GM19238 (cell line): ENCODE results near the gene KCNMB1.

ENCODE experiments used
- DNase-seq: peaks from one replicate; pipeline ENCODE4 v3.0.0; 2011; ENCODE audit warnings: low spot score; ENCODE audit not compliant: insufficient read length

KCNMB1 gene

DNA sequence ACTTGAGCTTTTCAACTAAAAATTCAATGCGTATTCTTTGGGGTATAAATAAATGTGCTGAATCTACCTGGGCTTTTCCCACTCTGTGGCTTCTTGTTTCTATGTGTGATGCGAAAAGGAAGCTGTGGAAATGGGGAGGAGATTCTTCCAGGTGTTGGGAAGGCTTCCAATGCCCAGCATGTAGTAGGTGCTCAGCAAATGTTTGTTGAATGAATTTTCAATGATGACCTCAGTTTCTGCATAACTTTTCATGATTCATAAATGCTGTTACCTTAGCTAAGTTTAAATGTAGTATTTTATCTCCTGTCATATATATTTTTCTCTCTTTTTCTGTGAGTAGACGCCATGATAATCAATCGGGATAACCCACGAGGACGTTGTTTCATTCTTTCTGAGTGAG, 25.6 kb upstream of the KCNMB1 start:
- no peak for DNase-seq

DNA sequence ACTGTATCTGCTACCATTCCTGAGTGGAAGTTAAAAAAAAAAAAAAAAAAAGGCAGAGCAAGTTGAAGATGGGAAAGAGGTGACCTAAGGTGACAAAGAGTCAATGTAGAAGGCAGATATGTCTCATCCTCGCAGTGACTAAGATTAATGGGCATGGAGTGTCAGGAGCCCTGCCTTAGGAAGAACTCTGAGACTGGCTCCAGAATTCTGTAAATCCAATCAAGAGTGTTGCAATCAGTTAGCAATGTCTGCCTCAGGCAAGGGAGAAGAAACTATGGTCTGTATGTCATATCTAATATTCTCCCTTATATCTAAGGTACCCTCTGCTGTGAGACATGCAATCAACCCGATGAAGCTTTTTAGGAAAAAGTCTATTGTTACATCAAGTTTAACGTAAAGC, 24.7 kb upstream of the KCNMB1 start:
- DNase-seq, result no peak

DNA sequence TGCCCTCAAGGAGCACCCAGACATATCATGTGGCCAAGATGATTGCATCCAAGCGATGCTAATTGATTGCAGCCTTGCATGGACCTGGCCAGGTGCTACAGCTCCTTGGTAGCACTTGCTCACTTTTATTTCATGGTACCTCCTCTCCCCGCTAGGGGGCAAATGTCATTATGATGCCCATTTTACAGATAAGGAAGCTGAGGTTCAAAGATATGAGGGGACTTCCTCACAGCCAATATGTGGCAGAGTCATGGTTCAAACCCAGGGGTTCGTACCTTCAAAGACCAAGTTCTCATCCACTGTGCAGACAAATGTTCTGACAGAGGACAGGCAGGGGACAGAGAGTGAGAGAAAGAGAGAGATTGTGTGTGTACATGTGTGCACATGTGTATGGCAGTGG, 21.9 kb upstream of the KCNMB1 start:
- no peak for DNase-seq

DNA sequence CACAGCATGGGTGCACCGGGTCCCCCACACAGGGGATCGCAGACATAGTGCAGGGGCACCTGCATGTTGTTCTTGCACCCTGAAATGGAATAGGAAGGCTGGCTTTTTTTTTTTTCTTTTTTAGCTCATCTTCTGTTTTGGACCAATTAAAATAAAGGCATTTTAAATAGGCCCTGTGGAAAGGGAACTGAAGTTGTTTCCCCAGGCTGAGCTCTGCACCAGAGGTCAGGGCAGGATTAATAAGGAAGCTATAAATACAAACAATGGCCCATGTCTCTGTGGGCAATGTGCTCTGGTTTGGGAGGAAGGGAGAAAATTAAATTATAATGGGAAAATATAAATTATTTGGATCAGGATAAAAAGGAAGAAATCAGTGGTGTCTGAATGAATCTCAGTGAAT, 21.2 kb upstream of the KCNMB1 start:
- DNase-seq, result no peak

DNA sequence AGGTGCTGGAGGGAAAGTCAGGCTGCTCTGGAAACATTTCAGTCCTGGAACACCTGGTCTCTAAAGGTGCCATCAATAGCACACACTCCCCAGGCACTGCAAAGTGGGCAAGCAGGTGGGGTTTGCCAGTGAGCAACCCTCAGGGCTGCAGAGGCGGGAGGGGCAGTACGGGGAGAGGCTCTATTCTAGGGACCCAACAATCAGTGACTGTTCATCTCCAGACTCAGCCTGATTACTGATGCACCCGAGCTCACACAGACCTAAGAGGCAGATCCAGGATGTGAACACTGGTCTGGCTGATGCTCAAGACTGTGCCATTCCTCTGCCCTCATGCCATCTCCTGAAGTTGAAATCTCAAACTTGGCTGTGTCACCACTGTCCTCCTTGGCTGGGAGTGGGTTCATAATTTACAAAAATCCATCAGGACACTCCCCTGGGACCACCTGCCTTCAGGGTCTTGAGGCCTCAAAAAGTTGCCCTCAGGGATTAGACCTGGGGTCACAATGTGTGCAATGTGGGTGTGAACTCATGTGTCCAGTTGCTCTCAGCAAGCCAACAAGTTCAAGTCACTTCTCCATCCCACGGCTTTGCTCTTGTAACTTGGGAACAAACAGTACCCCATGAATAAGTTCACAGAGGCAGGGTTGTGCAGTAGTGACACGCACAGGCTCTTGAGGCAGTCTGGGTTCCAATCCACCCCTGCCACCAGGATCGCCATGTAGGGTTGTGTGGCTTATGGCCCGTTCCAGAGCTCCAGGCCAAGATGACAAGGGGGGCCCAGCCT, 19.9 kb upstream of the KCNMB1 start:
- DNase-seq, result no peak

GRCh38 chr5:170408226-170408625, 19.1 kb upstream of the KCNMB1 start:
- DNase-seq, result no peak

- DNase-seq, result no peak
Measured at GRCh38 chr5:170407062-170407461, 17.9 kb upstream of the KCNMB1 start.

- no peak for DNase-seq
Measured at GRCh38 chr5:170405817-170406216, 16.6 kb upstream of the KCNMB1 start.

DNA sequence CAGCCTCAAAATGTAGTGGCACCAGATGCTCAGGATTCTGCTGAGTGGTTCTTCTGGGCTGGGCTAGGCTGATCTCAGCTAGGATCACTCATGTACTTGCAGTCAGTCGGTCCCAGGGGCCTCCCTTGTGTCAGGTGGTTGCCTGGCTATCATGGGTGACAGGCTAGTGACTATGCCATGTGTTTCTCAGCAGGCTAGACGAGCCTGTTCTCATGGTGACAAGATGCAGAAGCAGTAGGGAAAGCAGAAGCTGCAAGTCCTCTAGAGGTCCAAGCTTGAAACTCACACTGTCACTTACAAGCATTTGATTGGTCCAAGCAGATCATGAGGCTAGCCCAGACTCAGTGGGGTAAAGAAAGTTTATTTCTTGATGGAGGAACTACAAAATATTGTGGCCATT, 15.2 kb upstream of the KCNMB1 start:
- DNase-seq, result no peak

- no peak for DNase-seq
Measured at GRCh38 chr5:170403675-170404074, 14.5 kb upstream of the KCNMB1 start.

DNA sequence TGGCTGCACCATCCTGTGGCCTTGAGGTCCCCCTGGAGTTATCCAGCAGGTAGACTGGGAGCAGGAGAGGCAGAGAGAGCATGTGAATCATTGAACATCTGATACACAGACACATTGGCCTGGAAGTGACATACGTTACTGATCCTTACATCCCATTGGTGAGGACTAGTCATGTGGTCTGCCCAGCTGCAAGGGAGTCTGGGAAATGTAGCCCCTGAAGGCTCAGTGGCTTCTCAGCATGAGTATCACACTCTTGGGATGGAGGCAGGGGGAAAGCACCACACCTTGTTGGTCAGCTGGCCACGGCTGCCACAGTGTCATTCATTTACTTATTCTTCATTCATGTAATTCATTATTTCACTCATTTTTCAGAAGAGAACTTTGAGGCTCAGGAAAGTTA, 13.3 kb upstream of the KCNMB1 start:
- DNase-seq, result no peak

GRCh38 chr5:170397059-170397458, 7.9 kb upstream of the KCNMB1 start:
- no peak for DNase-seq

- DNase-seq, result no peak
Measured at GRCh38 chr5:170393958-170394357, 4.8 kb upstream of the KCNMB1 start.

DNA sequence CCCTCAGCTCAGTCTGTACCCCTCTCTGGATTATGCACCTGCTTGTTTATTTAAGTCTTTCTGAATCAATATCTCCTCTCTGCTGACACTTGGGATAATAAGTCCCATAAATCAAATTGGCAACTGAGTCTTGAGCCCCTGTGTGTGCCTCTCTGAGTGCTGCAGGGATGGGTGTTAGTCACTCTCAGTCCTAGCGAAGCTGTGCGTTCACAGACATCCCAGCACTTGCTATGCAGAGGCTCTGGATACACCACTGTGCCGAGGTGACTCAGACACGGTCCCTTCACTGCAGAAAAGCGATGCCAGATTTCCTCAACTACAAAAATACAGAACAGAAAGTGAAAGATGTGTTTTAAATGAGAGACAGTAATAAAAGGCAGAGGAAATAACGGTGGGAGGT, 4.1 kb upstream of the KCNMB1 start:
- no peak for DNase-seq

GRCh38 chr5:170390472-170390871, 1.3 kb upstream of the KCNMB1 start:
- DNase-seq, result no peak

- DNase-seq, result no peak
Measured at GRCh38 chr5:170389550-170389892, 354 bp upstream of the KCNMB1 start.

DNA sequence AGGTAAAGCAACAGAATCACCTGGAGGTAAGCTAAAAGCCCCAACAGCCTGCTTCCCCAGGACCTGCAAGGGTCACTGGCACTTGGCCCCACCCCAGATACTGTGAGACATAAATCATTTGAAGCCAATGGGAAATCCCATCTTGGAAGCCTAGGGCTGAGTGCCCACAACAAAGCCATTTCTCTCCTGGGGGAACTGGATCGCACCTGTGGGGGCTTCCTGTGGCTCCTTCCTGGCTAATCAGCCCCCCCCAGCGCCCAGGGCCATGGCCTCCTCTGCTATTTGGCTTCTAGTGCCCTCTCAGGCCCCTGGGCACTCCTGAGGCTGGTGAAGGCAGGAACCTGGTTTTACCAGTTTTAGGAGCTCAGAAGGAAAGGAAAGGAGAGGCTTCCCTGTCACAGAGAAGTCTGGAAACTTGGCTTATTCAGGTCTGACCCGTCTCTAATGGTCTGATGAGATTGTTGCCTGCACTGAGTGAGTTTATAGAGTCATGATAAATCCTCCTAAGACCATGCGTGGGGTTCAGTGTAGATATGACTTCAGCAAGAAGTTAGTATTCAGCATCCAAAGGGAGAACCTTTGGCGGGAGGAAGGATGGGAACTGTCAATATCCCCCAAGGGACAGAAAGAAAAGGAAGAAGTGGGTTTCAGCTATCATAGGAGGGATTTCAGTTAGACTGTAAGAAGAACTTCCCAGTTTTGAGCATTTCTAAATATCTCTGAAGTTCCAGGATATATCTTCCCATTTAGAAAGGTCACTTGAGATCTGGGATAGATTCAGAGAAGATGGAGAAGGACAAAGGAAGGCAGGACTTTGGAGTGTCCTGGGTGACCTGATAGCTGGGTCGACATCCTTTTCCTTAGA, 1.2 kb downstream of the KCNMB1 start:
- DNase-seq, result no peak

DNA sequence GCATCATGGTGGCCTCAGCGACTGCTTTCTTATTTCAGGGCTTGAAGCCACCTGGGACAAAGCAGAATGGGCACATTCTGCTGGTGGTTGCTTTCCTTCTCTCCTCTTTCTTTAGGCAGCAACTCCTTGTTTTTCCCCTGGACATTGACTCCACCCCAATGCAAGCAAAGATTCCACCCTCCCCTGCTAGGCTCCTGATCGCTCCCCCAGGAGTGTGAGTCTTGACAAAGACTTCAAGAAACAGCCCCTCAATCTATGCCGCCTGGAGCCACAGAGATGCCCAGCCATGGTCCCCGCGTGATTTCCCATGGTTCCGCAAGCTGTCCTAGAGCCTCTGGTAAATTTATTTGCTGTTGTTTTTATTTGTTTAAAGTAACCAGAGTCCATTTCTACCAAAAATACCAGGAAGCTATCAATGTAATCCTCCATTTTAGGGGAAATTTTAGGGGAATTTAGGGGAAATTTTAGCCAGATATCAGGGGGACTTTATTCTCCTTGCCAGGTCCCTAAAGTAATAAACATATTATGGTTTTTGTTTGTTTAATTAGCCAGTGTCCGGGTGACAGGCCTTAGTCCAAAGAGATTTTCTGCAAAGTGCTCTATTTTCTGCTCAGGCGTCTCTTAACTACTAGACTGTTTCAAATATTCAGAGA, 2.3 kb downstream of the KCNMB1 start:
- DNase-seq, result no peak

- DNase-seq, result no peak
Measured at GRCh38 chr5:170383227-170383626, 5.9 kb downstream of the KCNMB1 start.

DNA sequence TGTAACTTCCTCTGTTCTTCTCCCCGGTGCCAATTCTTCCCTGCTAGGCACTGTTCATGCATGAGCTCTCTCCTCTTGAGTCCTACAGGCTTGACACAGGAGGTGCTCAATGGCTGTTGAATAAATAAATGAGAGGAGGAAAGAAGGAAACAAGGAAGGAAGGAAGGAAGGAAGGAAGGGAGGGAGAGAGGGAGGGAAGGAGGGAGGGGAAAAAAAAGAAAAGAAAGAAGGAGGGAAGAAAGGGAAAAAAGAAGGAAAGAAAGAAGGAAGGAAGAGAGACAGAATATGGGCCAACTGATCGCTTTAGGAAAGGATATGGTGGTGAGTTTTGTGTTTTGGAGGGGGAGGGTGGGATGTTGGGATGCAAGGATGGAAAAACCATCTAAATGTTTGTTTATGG, 6.4 kb downstream of the KCNMB1 start:
- no peak for DNase-seq

DNA sequence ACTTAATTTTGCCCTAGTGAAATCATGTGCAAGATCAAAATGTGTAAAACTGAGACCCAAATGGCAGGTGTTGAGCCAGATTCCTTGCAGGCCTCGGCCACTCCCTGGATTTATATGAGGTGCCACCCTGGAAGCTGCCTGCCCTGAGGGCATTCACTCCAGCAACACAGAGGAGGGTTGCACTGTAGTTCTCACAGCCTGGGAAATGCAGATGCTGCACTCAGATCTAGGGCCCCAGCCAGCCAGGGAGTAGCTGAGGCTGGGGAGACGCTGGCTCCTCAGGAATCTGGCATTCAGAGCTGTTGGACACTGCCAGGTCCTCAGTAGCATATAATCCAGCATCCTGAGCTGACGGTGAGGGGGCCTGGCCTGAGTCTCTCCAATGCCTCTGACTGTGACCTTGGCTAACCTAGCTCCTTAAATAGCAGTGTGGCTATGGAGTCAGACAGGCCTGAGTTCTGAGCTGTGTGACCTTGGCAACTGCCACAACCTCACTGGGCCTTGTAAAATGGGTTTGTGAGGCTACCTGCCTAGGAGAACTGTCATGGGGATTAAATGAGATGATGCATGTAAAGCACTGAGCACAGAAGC, 8.7 kb downstream of the KCNMB1 start:
- no peak for DNase-seq

DNA sequence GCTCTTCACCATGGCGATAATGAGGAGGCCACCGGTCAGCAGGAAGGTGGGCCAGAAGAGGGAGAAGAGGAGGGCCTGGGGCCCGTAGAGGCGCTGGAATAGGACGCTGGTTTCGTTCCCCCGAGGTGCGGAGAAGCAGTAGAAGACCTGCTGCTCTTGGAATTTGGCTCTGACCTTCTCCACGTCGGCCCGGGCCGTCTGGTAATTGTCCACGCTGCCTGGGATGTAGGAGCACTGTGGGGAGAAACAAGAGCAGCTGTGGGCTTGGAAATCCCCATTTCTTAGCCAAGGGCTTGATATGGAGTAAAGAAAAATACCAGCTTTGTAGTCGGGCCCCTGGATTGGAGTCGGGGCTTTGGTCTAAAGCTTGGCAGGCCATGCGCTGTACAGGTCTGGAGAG, 10.4 kb downstream of the KCNMB1 start:
- no peak for DNase-seq
